ENCODE data around the gene RAP1A.
"Not testable (repeated sequence)": the region's sequence is repeated elsewhere in the genome, so short reads cannot be mapped to it uniquely, and the experiment has no call there.

RAP1A gene

GRCh38 chr1:111599781-111600693, 19.6 kb upstream of the RAP1A start:
- no peak for DNase-seq (ENCODE audit: low spot score)
- TF ChIP-seq CTCF (IDR thresholded peaks at IDR 0.05; ENCODE audit: extremely low read depth, missing control alignments) = no peak

- peak; percentile 75 for DNase-seq (ENCODE audit: low spot score)
- no peak for TF ChIP-seq CTCF (IDR thresholded peaks at IDR 0.05; ENCODE audit: extremely low read depth, missing control alignments)
Measured at GRCh38 chr1:111600886-111601386, 18.7 kb upstream of the RAP1A start.

- no peak for TF ChIP-seq CTCF (IDR thresholded peaks at IDR 0.05; ENCODE audit: extremely low read depth, missing control alignments)
- no peak for DNase-seq (ENCODE audit: low spot score)
Measured at GRCh38 chr1:111602302-111602701, 17.3 kb upstream of the RAP1A start.

GRCh38 chr1:111602974-111603373, 16.6 kb upstream of the RAP1A start:
- no peak for TF ChIP-seq CTCF (IDR thresholded peaks at IDR 0.05; ENCODE audit: extremely low read depth, missing control alignments)
- peak; percentile 51 for DNase-seq (ENCODE audit: low spot score)

- TF ChIP-seq CTCF (IDR thresholded peaks at IDR 0.05; ENCODE audit: extremely low read depth, missing control alignments) = no peak
- peak; percentile 53 for DNase-seq (ENCODE audit: low spot score)
Measured at GRCh38 chr1:111603979-111604378, 15.6 kb upstream of the RAP1A start.

GRCh38 chr1:111604931-111605330, 14.7 kb upstream of the RAP1A start:
- no peak for TF ChIP-seq CTCF (IDR thresholded peaks at IDR 0.05; ENCODE audit: extremely low read depth, missing control alignments)
- no peak for DNase-seq (ENCODE audit: low spot score)

- TF ChIP-seq CTCF (IDR thresholded peaks at IDR 0.05; ENCODE audit: extremely low read depth, missing control alignments) = no peak
Measured at GRCh38 chr1:111605576-111605975, 14.0 kb upstream of the RAP1A start.

GRCh38 chr1:111606457-111607215, 13.0 kb upstream of the RAP1A start:
- DNase-seq (ENCODE audit: low spot score) = not testable (repeated sequence)

More at GRCh38 chr1:111605576-111605975, 14.0 kb upstream of the RAP1A start:
- no peak for DNase-seq (ENCODE audit: low spot score)

- DNase-seq (ENCODE audit: low spot score) = not testable (repeated sequence)
Measured at GRCh38 chr1:111608528-111608927, 11.1 kb upstream of the RAP1A start.
